H1 (cell line): Measurements from ENCODE around the gene NXPH4. TPM values are rescaled to one million over a fixed set of nuclear protein-coding genes. Genes with fewer than 3 reads are reported as not detected.

Source experiments
- CTCF ChIA-PET: fragments of 300-600 bp; sonication (Branson Sonifier 250); formaldehyde crosslinking; loops from one replicate; lab custom pipeline; 2021; ENCODE audit not compliant: partially characterized antibody; lab: Charles Lee
- POLR2A ChIA-PET: fragments of 300-600 bp; sonication (Branson Sonifier 250); formaldehyde crosslinking; loops from one replicate; lab custom pipeline; 2021; ENCODE audit warnings: inconsistent platforms; ENCODE audit not compliant: partially characterized antibody; lab: Charles Lee
- DNase-seq, 2 experiments: peaks; one replicate each; pipeline versions ENCODE4 v3.0.0 to v3.0.0-alpha.2; 2010 to 2022; ENCODE audit warnings: low spot score in 2 of 2, low read depth in 1 of 2, mixed read lengths in 1 of 2
- FAIRE-seq: peaks from 2 replicates; lab custom pipeline; 2011; peaks lifted over from hg19 to GRCh38; lab: Jason Lieb, UNC
- H2AFZ ChIP-seq: 2 replicates; pipeline ENCODE4 v1.8.1; 2012; ENCODE audit warnings: low read length, inconsistent platforms
- H2AK5ac ChIP-seq: 2 replicates; pipeline ENCODE4 v1.6.1; 2013; ENCODE audit warnings: low read depth, low read length
- H2BK120ac ChIP-seq: replicated peaks from 2 replicates; pipeline ENCODE3; 2013; ENCODE audit warnings: low read depth, low read length, inconsistent platforms
- H2BK12ac ChIP-seq: 2 replicates; pipeline ENCODE4 v1.6.1; 2013; ENCODE audit warnings: low read depth, low read length
- H2BK15ac ChIP-seq: 2 replicates; pipeline ENCODE4 v1.6.1; 2013; ENCODE audit warnings: low read length
- H2BK20ac ChIP-seq: 2 replicates; pipeline ENCODE4 v1.6.1; 2013; ENCODE audit warnings: low read length
- H2BK5ac ChIP-seq: 2 replicates; pipeline ENCODE4 v1.6.1; 2013; ENCODE audit warnings: low read depth, low read length
- H3K14ac ChIP-seq: 2 replicates; pipeline ENCODE4 v1.6.1; 2013; ENCODE audit warnings: inconsistent platforms; ENCODE audit not compliant: insufficient read length
- H3K18ac ChIP-seq: 2 replicates; pipeline ENCODE4 v1.6.1; 2013; ENCODE audit warnings: low read length; ENCODE audit errors: extremely low read depth
- H3K23ac ChIP-seq: 2 replicates; pipeline ENCODE4 v1.6.1; 2013; ENCODE audit warnings: inconsistent platforms; ENCODE audit not compliant: insufficient read length
- H3K23me2 ChIP-seq: 2 replicates; pipeline ENCODE4 v1.6.1; 2013; ENCODE audit warnings: low read depth, low read length
- H3K27ac ChIP-seq: 2 replicates; pipeline ENCODE4 v1.6.1; 2011; ENCODE audit warnings: low read depth, low read length, inconsistent platforms
- H3K27me3 ChIP-seq, 4 experiments: replicated peaks in 1 of 4; 1 replicate in 1 of 4; 2 replicates in 3 of 4; pipeline versions ENCODE4 v1.6.1 to v1.8.1; 2011 to 2013; ENCODE audit warnings: low read length in 3 of 4, mild to moderate bottlenecking in 3 of 4, inconsistent platforms in 2 of 4, mixed read lengths in 2 of 4, moderate library complexity in 1 of 4; ENCODE audit not compliant: control insufficient read depth in 3 of 4, insufficient read depth in 3 of 4; ENCODE audit errors: extremely low read depth in 1 of 4
- H3K36me3 ChIP-seq, 4 experiments: 2 replicates each; pipeline versions ENCODE4 v1.6.1 to v1.8.1; 2011 to 2013; ENCODE audit warnings: mild to moderate bottlenecking in 4 of 4, low read length in 3 of 4, moderate library complexity in 2 of 4, control low read depth in 1 of 4, inconsistent platforms in 1 of 4; ENCODE audit not compliant: insufficient read depth in 4 of 4, control insufficient read depth in 2 of 4
- H3K4ac ChIP-seq: replicated peaks from 2 replicates; pipeline ENCODE3; 2013; ENCODE audit warnings: low read length, low read depth, mixed read lengths, inconsistent platforms; ENCODE audit not compliant: insufficient read length
- H3K4me1 ChIP-seq, 4 experiments: replicated peaks in 1 of 4; 1 replicate in 1 of 4; 2 replicates in 3 of 4; pipeline versions ENCODE4 v1.6.1 to v1.8.1; 2011 to 2013; ENCODE audit warnings: low read length in 3 of 4, inconsistent platforms in 2 of 4, mixed read lengths in 1 of 4; ENCODE audit not compliant: insufficient read depth in 4 of 4, control insufficient read depth in 3 of 4
- H3K4me2 ChIP-seq, 2 experiments: 2 replicates each; pipeline versions ENCODE4 v1.6.1 to v1.8.1; 2011 to 2013; ENCODE audit warnings: low read depth in 2 of 2, low read length in 2 of 2, control low read depth in 1 of 2, inconsistent platforms in 1 of 2, mild to moderate bottlenecking in 1 of 2; ENCODE audit not compliant: insufficient read depth in 1 of 2
- H3K4me3 ChIP-seq, 4 experiments: fragments of 200-600, 300-600 bp in 1 of 4; sonication (generic), shearing (Covaris generic), sonication (Bioruptor Twin) in 1 of 4; 2 replicates each; pipeline versions ENCODE4 v1.5.1 to v1.8.1; 2011 to 2016; ENCODE audit warnings: low read length in 4 of 4, low read depth in 3 of 4, control low read depth in 2 of 4, inconsistent platforms in 2 of 4, mild to moderate bottlenecking in 2 of 4, mixed read lengths in 1 of 4, moderate library complexity in 1 of 4; ENCODE audit not compliant: insufficient read depth in 2 of 4; ENCODE audit errors: extremely low read depth in 1 of 4
- H3K56ac ChIP-seq: replicated peaks from 2 replicates; pipeline ENCODE3; 2013; ENCODE audit warnings: low read depth, mild to moderate bottlenecking, mixed read lengths, low read length, inconsistent platforms; ENCODE audit not compliant: insufficient read length
- H3K79me1 ChIP-seq: 2 replicates; pipeline ENCODE4 v1.6.1; 2013; ENCODE audit warnings: low read depth, low read length, control low read depth
- H3K79me2 ChIP-seq, 2 experiments: 2 replicates each; pipeline versions ENCODE4 v1.6.1 to v1.8.1; 2012 to 2013; ENCODE audit warnings: low read length in 2 of 2, mild to moderate bottlenecking in 2 of 2, inconsistent platforms in 1 of 2; ENCODE audit not compliant: insufficient read depth in 2 of 2, control insufficient read depth in 1 of 2
- H3K9ac ChIP-seq, 4 experiments: replicated peaks in 1 of 4; 1 replicate in 1 of 4; 2 replicates in 3 of 4; pipeline versions ENCODE4 v1.6.1 to v1.8.1; 2011 to 2013; ENCODE audit warnings: low read depth in 3 of 4, low read length in 3 of 4, control low read depth in 2 of 4, mild to moderate bottlenecking in 2 of 4, moderate library complexity in 2 of 4, inconsistent platforms in 1 of 4; ENCODE audit errors: extremely low read depth in 1 of 4
- H3K9me3 ChIP-seq, 2 experiments: 2 replicates each; pipeline versions ENCODE4 v1.6.1 to v1.8.1; 2012 to 2013; ENCODE audit warnings: mild to moderate bottlenecking in 2 of 2, moderate library complexity in 2 of 2, control low read depth in 1 of 2, inconsistent platforms in 1 of 2, low read depth in 1 of 2, low read length in 1 of 2, mixed read lengths in 1 of 2; ENCODE audit not compliant: insufficient read depth in 2 of 2
- H4K20me1 ChIP-seq, 2 experiments: replicated peaks in 1 of 2; 2 replicates each; pipeline versions ENCODE3 to v1.8.1; 2011 to 2013; ENCODE audit warnings: inconsistent platforms in 2 of 2, low read length in 2 of 2, mild to moderate bottlenecking in 1 of 2; ENCODE audit not compliant: insufficient read depth in 2 of 2, control insufficient read depth in 1 of 2
- H4K5ac ChIP-seq: 2 replicates; pipeline ENCODE4 v1.6.1; 2013; ENCODE audit warnings: low read length, low read depth, mixed read lengths, inconsistent platforms; ENCODE audit not compliant: insufficient read length
- H4K8ac ChIP-seq: 2 replicates; pipeline ENCODE4 v1.8.0; 2013; ENCODE audit warnings: mild to moderate bottlenecking, moderate library complexity, low read length, inconsistent platforms; ENCODE audit not compliant: insufficient read depth; ENCODE audit errors: extremely low read depth
- H4K91ac ChIP-seq: replicated peaks from 2 replicates; pipeline ENCODE3; 2013; ENCODE audit warnings: low read length, mixed read lengths, inconsistent platforms; ENCODE audit not compliant: insufficient read length
- BRCA1 ChIP-seq: IDR thresholded peaks from 2 replicates; pipeline ENCODE4 v1.6.1; 2012; ENCODE audit warnings: low read depth, low read length, improper control_type of control experiment
- EP300 ChIP-seq, 2 experiments: IDR thresholded peaks; 1 replicate in 1 of 2; 2 replicates in 1 of 2; pipeline ENCODE4 v1.6.1; 2011 to 2012; ENCODE audit warnings: low read depth in 2 of 2, low read length in 2 of 2, mild to moderate bottlenecking in 2 of 2, borderline replicate concordance in 1 of 2, inconsistent platforms in 1 of 2, moderate library complexity in 1 of 2
- SAP30 ChIP-seq: fragments of 300-600 bp; sonication (generic); IDR thresholded peaks from 2 replicates; pipeline ENCODE4 v1.7.1; 2012; ENCODE audit warnings: low read length, moderate library complexity, mild to moderate bottlenecking, inconsistent platforms; ENCODE audit not compliant: insufficient read depth, insufficient replicate concordance
- SP2 ChIP-seq: IDR thresholded peaks from 2 replicates; pipeline ENCODE4 v1.6.1; 2012; ENCODE audit warnings: mild to moderate bottlenecking, low read length, inconsistent platforms
- TAF1 ChIP-seq: IDR thresholded peaks from 2 replicates; pipeline ENCODE4 v1.6.1; 2011; ENCODE audit warnings: mild to moderate bottlenecking, low read depth, low read length
- WGBS, 2 experiments: shearing (Covaris generic) in 1 of 2; methylation state at CpG; one replicate each; pipeline versions ENCODE4 v1.1.6 to v1.1.7; 2013 to 2015; ENCODE audit warnings: low lambda C conversion rate in 2 of 2, mixed read lengths in 2 of 2, inconsistent platforms in 1 of 2, low coverage in 1 of 2, missing lambda C conversion rate in 1 of 2; ENCODE audit not compliant: insufficient replicate concordance in 2 of 2, insufficient coverage in 1 of 2, insufficient read length in 1 of 2; ENCODE audit errors: extremely low coverage in 1 of 2, missing lambda C conversion rate in 1 of 2; 5-methylcytosine and 5-hydroxymethylcytosine counted together
- polyA plus RNA-seq, 7 experiments: library from polyadenylated mRNA; depleted of rRNA in 3 of 7; stranded (reverse) in 5 of 7; unstranded in 2 of 7; fragments of >200 nt in 5 of 7; fragments of 200-250 nt in 2 of 7; gene quantifications; 1 replicate in 5 of 7; 2 replicates in 1 of 7; 4 replicates in 1 of 7; pipeline versions ENCODE4 v1.2.1 to v1.2.3, GENCODE V29; 2011 to 2013; ENCODE audit warnings: missing spikeins in 2 of 7, mixed read lengths in 2 of 7
- total RNA-seq: library from RNA; stranded (reverse); fragmentation: NEBNext Ultra II Directional; extraction: Animal tissue kit (Norgen Biotek cat#: 25700); gene quantifications from 2 replicates; pipeline ENCODE4 v1.2.1, GENCODE V29; 2021

Gene NXPH4
- total and polyA plus RNA-seq, 2 of the 8 experiments (the other 6 are each of a cell fraction or from before 2014, with no cell fraction given) = 0.92 to 1.7 TPM

GRCh38 chr12:57190037-57190436 lies 26.6 kb upstream of the NXPH4 start:
- H3K9me3 ChIP-seq = no peaks in the 10 kb centered on the region
- H2BK12ac ChIP-seq = no peak overlapping the region
- H3K4ac ChIP-seq = no peak overlapping the region
- no peak overlapping the region for H3K18ac ChIP-seq
- peaks cover 57 to 94% (median 88%) of the 10 kb centered on the region in 4 experiments for H3K36me3 ChIP-seq
- H4K20me1 ChIP-seq = peaks cover 5 to 24% of the 10 kb centered on the region in 2 experiments
- H3K14ac ChIP-seq = no peak overlapping the region
- no peak overlapping the region for H4K91ac ChIP-seq
- H2BK120ac ChIP-seq = no peak overlapping the region
- no peaks in the 10 kb centered on the region for H3K27me3 ChIP-seq
- no peak overlapping the region; a peak in 1 of 7 replicates for H3K9ac ChIP-seq
- H3K79me2 ChIP-seq = no peaks in the 10 kb centered on the region
- H3K23me2 ChIP-seq = peaks cover 7% of the 10 kb centered on the region; the same call in 1 of the 2 replicates
- POLR2A ChIA-PET = interaction anchor here (0.9 to 11.0 kb wide), 12 partner anchors 9 to 100 kb away, joined by 3 to 91 read pairs (median 4); partner anchors contain the start of genes LRP1 and SHMT2
- no peaks in the 10 kb centered on the region for H3K79me1 ChIP-seq
- no peak overlapping the region for H3K4me2 ChIP-seq
- no peak overlapping the region for H4K8ac ChIP-seq
- no peak for FAIRE-seq
- H3K4me3 ChIP-seq = no peak overlapping the region
- H2BK5ac ChIP-seq = no peak overlapping the region
- H2BK15ac ChIP-seq = no peak overlapping the region
- TF ChIP-seq SP2 (no peak), BRCA1 (no peak), TAF1 (no peak), EP300 (IDR thresholded peaks at IDR 0.05; ENCODE audit: borderline replicate concordance in 1 of 2, low read depth in 2 of 2, low read length in 2 of 2) (no peak), SAP30 (no peak)
- TF ChIP-seq, all 59 proteins: peak for 0
- H3K23ac ChIP-seq = no peak overlapping the region
- no peak overlapping the region for H3K27ac ChIP-seq
- H3K56ac ChIP-seq = no peak overlapping the region
- no peak overlapping the region for H2AFZ ChIP-seq
- CTCF ChIA-PET = interaction anchor here (0.7 to 20.9 kb wide), 8 partner anchors 13 to 121 kb away, joined by 3 to 389 read pairs (median 5); partner anchors contain the start of gene STAT6
- H2BK20ac ChIP-seq = no peak overlapping the region
- no peak for DNase-seq
- 100% methylated on average over 6 of the region's 6 CpGs; no CpG with 5 or more reads in 1 of the 2 experiments for WGBS, 2 experiments
- H4K5ac ChIP-seq = no peak overlapping the region
- no peak overlapping the region for H2AK5ac ChIP-seq
- no peaks in the 10 kb centered on the region; a peak in 1 of 7 replicates for H3K4me1 ChIP-seq
